Dendritic cell treated with granulocyte-macrophage colony-stimulating factor and Interleukin-4, amounts not matched to agents 40 ng/mL and 50 ng/mL, for 4 days (primary cell): ENCODE measurements around the gene CAMK1G.

ENCODE experiments used
- H3K27ac Mint-ChIP-seq: one replicate; pipeline ENCODE4 v1.8.0; 2022; ENCODE audit warnings: mild to moderate bottlenecking, mixed read lengths
- H3K27me3 Mint-ChIP-seq: one replicate; pipeline ENCODE4 v1.8.0; 2022; ENCODE audit warnings: mild to moderate bottlenecking, mixed read lengths
- H3K36me3 Mint-ChIP-seq: one replicate; pipeline ENCODE4 v1.8.0; 2022; ENCODE audit warnings: low read depth, mixed read lengths
- H3K4me1 Mint-ChIP-seq: one replicate; pipeline ENCODE4 v1.8.0; 2022; ENCODE audit warnings: low read depth, mixed read lengths
- H3K4me3 Mint-ChIP-seq: one replicate; pipeline ENCODE4 v1.8.0; 2022; ENCODE audit warnings: mild to moderate bottlenecking, moderate library complexity, mixed read lengths
- H3K9me3 Mint-ChIP-seq: one replicate; pipeline ENCODE4 v1.8.0; 2022; ENCODE audit warnings: mixed read lengths
- intact Hi-C: fragments of 100-400 bp; cut with micrococcal nuclease; formaldehyde crosslinking; loops from one replicate; pipeline ENCODE4 v1.15.0; 2022

Gene CAMK1G

DNA sequence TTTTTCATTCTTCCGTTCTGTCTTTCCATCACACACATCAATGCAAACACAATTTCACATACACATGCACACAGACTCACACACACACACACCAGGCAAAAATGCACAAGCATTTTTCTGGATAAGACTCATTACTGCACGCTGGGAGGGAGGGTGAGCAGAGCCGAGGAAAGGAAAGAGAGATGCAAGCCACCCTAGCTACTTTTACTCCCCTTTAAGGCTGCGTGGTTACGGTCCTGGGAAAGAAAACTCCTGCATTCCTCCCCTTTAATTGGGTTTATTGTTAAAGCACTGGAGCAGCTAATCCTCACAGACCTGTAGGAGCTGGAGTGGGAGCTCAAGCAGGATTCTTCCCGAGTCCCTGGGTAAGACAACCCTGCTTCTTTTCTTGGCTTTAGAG is at the start of gene CAMK1G:
TSS of gene CAMK1G (plus strand) at position 307 of the 400 bp plus-strand sequence. CDS start 11,270 bp downstream, outside the sequence.
- no peak within 1 kb of the TSS for H3K27ac Mint-ChIP-seq
- no peaks in the 10 kb centered on the region for H3K36me3 Mint-ChIP-seq
- peaks cover 6% of the 10 kb centered on the region for H3K4me1 Mint-ChIP-seq
- intact Hi-C loops = no loop called here
- H3K9me3 Mint-ChIP-seq = no peaks in the 10 kb centered on the region
- peaks cover 18% of the 10 kb centered on the region for H3K27me3 Mint-ChIP-seq
- H3K4me3 Mint-ChIP-seq = no peak within 1 kb of the TSS

DNA sequence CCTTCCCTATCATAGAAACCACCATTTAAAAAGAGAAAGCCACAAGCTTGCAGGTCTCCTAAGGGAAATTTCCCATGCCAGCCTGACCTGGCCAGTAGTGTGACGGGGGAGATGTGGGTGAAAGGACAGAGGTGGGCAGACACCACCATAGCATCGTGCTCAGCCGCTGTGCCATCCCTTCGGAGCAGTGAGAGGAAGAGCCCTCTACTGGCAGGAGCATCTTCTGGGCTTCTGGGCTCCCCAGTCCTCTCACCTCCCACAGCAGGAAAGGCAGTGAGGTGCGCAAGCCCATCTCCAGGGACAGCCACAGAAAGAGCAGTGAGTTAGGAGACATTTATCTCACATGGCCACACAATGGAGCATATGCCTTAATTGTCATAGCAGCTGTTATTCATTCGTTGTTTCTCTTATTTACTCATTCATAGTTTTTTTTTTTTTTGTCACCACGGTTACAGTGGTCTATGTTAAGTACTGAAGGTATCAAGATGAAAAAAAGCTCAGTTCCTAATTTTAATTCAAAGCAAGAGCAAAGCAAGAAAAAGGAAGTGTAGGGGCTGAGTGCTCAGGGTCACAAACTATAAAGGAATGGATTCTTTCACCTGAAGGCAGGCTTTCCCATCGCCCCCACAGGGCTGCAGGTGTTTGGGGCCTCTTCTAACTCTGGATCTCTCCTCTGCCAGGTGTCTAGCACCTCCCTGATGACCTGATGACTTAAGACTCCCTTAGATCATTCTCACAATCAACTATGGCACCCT is 48.8 kb upstream of the CAMK1G start:
- intact Hi-C loops = no loop called here
- Mint-ChIP-seq H3K27me3 (peaks cover 21% of the 10 kb centered on the region), H3K36me3 (no peaks in the 10 kb centered on the region), H3K4me1 (no peaks in the 10 kb centered on the region), H3K9me3 (no peaks in the 10 kb centered on the region), H3K27ac (no peak overlapping the region), H3K4me3 (no peak overlapping the region)

DNA sequence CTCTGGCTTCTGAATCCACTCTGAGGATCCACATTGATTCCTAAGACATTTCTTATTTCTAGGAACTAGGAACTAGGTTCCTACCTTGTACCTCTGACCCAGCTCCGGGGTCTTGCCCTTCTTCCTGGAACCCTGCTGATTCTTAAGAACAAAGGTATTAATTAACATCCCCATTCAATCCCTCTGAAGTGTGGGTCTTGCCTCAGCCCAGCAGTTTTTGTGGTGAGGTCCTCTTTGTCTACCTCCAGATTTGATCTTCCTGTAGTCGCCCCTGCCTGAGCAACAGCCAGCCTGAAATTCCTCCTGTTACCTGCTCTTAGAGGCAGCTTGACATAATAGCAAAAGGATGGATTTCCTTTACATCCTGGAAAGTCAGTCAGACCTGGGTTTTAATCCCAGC is 46.7 kb upstream of the CAMK1G start:
- H3K9me3 Mint-ChIP-seq = no peaks in the 10 kb centered on the region
- intact Hi-C loops = no loop called here
- no peaks in the 10 kb centered on the region for H3K36me3 Mint-ChIP-seq
- no peak overlapping the region for H3K27ac Mint-ChIP-seq
- H3K4me3 Mint-ChIP-seq = no peak overlapping the region
- no peaks in the 10 kb centered on the region for H3K4me1 Mint-ChIP-seq
- peaks cover 24% of the 10 kb centered on the region for H3K27me3 Mint-ChIP-seq

DNA sequence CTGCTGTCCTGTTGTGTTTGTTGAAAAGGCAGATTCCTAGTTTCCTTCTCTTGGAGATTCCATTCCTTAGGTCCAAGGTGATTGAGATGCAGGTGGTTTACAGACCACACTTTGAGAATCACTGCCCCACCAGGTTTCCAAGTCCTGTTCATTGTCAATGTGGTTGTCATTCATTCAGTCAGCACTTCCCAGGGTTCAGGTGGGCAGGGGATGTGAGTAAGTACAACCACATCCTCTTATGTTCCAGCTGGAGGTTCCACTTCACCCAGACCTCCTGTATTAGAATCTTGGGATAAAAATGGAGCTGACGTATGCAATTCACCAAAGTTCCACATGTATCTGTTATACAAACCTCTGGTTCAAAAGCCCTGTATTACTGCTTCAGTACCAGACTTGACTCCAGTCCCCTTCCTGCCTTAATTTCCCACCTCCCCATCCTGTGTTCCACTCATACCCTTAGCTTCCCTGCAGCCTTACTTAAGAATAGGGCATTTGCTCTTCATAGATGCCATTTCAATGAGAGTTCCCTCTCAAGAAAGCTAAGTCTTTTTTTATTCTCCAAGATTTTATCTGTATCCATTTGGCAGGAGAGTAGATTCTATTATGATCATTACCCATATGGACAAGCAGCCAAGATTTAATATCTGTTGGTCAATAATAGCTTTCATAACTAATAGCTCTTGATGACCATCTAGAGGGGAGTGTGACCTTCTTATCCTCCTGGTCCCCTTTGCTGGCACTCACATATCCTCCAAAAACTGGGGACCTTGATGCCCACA is 46.0 kb upstream of the CAMK1G start:
- no peak overlapping the region for H3K27ac Mint-ChIP-seq
- H3K4me1 Mint-ChIP-seq = no peaks in the 10 kb centered on the region
- no peak overlapping the region for H3K4me3 Mint-ChIP-seq
- peaks cover 24% of the 10 kb centered on the region for H3K27me3 Mint-ChIP-seq
- intact Hi-C loops = no loop called here
- no peaks in the 10 kb centered on the region for H3K36me3 Mint-ChIP-seq
- H3K9me3 Mint-ChIP-seq = no peaks in the 10 kb centered on the region

DNA sequence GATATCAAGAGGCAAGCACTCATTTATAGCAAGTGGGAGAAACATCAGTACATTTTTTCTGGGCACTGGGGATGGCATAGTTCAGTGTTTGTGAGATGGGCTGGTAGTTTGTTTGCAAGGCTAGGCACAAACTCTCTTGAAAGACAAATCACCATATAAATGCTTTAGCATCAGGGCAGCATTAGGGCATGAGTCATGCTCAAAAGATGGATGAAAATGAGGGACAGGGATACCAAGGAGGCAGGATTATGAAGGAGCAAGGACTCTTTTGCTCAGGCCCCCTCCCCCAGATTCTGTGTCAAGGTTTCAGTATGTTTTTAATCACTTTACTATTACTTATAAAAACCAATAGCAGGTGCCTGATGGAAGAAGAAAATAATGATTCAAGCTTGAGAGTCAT is 43.9 kb upstream of the CAMK1G start:
- Mint-ChIP-seq H3K9me3 (no peaks in the 10 kb centered on the region), H3K4me1 (no peaks in the 10 kb centered on the region), H3K4me3 (no peak overlapping the region), H3K27me3 (peaks cover 24% of the 10 kb centered on the region), H3K27ac (no peak overlapping the region), H3K36me3 (no peaks in the 10 kb centered on the region)
- intact Hi-C loops = no loop called here

DNA sequence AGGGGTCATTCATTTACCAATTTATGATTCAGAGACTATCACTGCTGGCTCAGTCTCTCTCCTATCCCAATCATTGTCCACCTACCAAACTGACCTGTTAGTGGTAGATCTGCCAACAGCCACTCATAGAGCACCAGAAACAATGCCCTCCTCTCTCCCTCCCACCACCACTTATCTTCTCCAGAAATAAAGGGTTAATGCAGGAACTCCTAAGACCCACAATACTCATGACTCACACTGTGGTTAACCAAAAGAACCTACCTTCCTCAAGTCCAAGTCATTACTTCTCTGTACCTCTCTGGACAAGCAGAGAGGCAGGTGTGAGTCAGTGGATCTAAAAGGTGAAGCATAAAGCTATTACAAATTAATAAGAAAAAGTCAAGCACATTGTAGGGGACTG is 40.9 kb upstream of the CAMK1G start:
- Mint-ChIP-seq H3K36me3 (no peaks in the 10 kb centered on the region), H3K4me1 (no peaks in the 10 kb centered on the region), H3K27me3 (peaks cover 18% of the 10 kb centered on the region), H3K9me3 (no peaks in the 10 kb centered on the region), H3K4me3 (no peak overlapping the region), H3K27ac (no peak overlapping the region)
- intact Hi-C loops = no loop called here

DNA sequence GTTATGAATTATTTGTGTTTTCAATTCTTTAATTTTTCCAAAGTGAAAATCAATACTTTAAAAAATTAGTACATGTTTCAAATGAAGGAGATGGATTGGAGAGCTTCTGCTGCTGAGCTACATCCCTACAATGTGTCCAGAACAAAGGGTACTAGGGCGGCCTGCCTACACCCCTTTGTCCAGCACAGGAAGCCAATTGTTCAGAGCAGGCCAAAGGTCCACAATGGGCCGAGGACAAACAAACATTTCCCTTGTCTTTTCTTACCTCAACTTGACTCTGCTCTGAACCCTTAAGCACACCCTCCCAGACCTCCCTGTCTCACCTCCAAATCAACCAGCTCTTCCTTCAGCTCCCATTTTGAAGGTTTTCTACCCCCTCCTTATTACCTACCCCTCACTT is 39.4 kb upstream of the CAMK1G start:
- Mint-ChIP-seq H3K27me3 (peaks cover 8% of the 10 kb centered on the region), H3K4me3 (no peak overlapping the region), H3K9me3 (no peaks in the 10 kb centered on the region), H3K4me1 (no peaks in the 10 kb centered on the region), H3K27ac (no peak overlapping the region), H3K36me3 (no peaks in the 10 kb centered on the region)
- intact Hi-C loops = no loop called here

DNA sequence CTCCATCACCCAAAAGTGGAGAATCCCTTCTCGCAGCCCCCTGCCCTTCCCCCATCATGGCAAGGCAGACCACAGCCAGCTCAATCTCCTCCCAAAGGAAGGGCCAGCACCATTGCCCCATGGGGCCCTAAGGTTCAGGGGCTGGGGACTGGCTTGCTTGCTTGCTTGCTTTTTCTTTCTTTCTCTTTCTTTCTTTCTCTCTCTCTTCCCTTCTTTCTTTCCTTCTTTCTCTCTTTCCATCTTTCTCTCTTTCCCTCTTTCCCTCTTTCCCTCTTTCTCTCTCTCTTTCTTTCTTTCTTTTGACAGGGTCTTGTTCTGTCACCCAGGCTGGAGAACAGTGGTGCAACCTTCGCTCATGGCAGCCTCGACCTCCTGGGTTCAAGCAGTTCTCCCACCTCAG is 38.1 kb upstream of the CAMK1G start:
- H3K9me3 Mint-ChIP-seq = no peaks in the 10 kb centered on the region
- H3K27ac Mint-ChIP-seq = no peak overlapping the region
- no peaks in the 10 kb centered on the region for H3K36me3 Mint-ChIP-seq
- intact Hi-C loops = no loop called here
- H3K4me3 Mint-ChIP-seq = no peak overlapping the region
- H3K4me1 Mint-ChIP-seq = no peaks in the 10 kb centered on the region
- H3K27me3 Mint-ChIP-seq = peaks cover 9% of the 10 kb centered on the region

DNA sequence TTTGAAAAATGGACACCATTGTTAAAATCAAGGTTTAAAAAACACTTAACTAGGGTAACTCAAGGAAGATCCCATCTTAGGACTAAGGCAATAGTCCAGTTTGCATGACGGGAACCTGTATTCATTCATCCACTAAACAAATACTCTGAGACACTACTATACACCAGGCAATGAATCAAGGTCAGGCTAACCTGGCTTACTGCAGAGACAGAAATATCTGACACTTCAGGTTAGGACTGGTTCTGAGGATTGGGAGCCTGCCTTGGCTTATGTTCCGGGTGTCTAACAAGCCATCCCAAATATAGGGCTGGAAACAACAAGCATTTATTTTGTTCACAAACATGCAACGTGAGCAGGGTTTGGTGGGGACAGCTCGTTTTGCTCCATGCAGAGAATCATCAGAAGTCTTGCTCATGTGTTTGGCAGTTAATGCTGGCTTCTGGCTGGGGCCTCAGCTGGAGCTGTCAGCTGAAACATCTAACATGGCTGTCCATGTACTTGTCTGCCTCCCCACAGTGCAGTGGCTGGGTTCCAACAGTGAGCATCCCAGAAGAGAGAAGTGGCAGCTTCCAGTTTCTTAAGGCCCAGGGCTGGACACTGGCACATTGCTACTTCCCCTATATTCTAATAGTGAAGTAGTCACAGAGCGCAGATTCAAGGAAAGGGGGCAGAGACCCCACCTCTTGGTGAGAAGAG is 37.0 kb upstream of the CAMK1G start:
- no peaks in the 10 kb centered on the region for H3K36me3 Mint-ChIP-seq
- no peaks in the 10 kb centered on the region for H3K9me3 Mint-ChIP-seq
- no peaks in the 10 kb centered on the region for H3K4me1 Mint-ChIP-seq
- H3K27me3 Mint-ChIP-seq = peaks cover 3% of the 10 kb centered on the region
- intact Hi-C loops = no loop called here
- H3K27ac Mint-ChIP-seq = no peak overlapping the region
- H3K4me3 Mint-ChIP-seq = no peak overlapping the region

DNA sequence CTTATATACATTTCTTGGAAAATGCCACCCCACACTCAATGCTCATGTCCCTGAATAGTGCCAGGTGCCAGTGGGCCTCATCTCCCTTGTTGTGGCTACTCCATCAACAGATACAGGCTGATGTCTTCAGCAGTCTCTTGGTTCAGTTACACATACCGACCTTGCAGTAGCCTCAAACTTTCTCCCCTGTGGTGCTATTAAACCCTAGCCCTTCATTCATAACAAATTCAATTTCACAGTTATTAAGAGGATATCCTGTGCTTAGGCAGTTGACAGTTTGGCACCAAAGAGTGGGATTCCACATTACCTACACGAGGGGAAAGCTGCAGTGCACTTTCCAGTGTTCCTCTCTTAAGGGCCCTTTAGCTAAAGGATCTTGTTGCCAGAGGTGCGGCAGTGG is 35.9 kb upstream of the CAMK1G start:
- no peaks in the 10 kb centered on the region for H3K9me3 Mint-ChIP-seq
- no peak overlapping the region for H3K27ac Mint-ChIP-seq
- H3K36me3 Mint-ChIP-seq = no peaks in the 10 kb centered on the region
- H3K4me3 Mint-ChIP-seq = no peak overlapping the region
- peaks cover 5% of the 10 kb centered on the region for H3K27me3 Mint-ChIP-seq
- H3K4me1 Mint-ChIP-seq = no peaks in the 10 kb centered on the region
- intact Hi-C loops = no loop called here

DNA sequence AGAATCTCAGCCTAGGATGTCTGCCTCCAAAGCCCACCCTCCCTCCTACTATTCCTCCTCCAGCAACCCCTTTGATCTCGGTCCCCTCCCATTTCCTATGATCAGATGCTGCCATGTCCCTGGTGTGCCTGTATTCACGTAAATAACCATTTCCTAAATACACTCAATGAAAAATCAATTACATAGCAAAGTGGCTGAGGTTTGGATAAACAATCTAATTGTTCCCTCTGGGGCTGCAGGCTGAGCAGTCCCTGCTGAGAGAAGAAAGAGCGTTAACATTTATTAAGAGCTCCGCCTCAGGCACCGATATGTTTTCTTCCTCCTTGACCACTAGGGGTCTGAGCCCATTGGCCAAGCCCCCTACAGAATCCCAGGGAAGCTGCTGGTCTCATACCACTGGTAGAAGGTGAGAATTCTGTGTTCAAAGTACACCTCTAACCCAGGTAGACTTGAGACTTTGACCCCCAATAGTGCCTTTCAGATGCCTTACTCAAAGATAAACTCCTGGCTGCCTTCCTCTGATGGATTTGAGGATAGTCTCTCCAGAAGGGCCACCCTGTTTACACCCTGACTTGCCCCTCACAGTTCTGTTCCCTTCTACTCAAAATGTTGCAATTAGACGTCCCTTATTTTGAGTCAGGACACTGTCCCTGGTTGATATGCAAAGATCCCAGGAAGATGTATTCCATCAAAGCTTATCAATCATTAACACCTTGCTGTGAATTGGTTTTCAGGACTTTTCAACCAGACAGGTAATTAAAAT is 33.9 kb upstream of the CAMK1G start:
- no peaks in the 10 kb centered on the region for H3K36me3 Mint-ChIP-seq
- no peak overlapping the region for H3K4me3 Mint-ChIP-seq
- H3K27ac Mint-ChIP-seq = no peak overlapping the region
- H3K27me3 Mint-ChIP-seq = peaks cover 8% of the 10 kb centered on the region
- no peaks in the 10 kb centered on the region for H3K4me1 Mint-ChIP-seq
- intact Hi-C loops = no loop called here
- H3K9me3 Mint-ChIP-seq = no peaks in the 10 kb centered on the region

DNA sequence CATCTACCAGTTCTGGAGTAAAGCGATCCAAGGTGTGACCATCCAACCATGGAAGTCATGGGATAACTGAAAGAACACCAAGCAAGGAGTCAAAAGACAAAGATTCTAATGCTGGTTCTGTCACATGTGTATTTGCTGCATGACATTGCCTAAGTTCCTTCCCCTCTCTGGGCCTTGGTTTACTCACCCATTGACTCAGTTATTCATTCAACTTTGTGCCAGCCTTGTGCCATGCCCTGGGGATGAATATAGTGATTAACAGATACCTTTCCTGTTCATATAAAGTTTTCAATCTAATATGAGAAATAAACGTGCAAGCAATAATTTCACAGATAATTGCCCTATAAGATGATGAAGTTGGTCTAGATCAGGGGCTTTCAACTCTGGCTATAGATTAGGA is 33.0 kb upstream of the CAMK1G start:
- Mint-ChIP-seq H3K36me3 (no peaks in the 10 kb centered on the region), H3K27ac (no peak overlapping the region), H3K4me3 (no peak overlapping the region), H3K4me1 (no peaks in the 10 kb centered on the region), H3K27me3 (peaks cover 8% of the 10 kb centered on the region), H3K9me3 (no peaks in the 10 kb centered on the region)
- intact Hi-C loops = no loop called here

DNA sequence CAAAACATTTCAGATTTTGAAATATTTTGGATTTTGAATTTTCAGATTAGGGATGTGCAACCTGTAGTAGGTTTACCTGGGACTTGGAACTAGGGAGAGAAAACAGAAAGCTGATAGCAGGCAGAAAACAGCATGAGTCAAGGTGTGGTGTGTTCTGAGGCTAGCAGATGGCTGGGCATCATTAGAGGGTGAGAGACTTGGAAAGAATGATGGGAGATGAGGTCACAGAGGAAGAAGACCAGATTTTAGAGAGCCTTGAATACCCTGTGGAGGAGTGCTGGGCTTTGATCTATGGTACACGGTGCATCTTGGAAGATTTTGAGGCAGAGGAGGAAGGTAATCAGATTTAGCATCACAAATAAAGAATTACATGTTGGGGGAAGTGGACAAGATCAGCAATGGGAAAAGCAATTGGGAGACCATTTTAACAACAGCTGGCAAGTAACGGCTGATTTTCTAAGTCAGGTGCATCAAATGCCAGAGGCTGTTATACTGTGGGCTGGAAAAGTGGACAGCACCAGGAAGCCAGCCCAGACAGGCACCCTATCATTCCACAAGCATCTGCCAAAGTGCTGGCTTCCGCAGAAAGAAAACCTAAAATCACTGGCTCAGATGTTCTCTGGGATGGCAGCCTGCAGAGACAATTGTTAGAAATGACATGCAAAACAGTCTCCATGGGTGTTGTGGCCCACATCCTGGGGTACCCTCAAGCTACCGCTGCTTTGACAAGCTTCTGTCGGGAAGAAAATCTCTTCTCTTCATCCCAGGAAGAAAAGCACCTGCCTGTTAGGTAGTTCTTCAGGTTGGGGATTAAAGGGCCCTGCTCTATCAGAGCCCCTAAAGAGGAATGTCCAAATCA is 30.9 kb upstream of the CAMK1G start:
- no peak overlapping the region for H3K4me3 Mint-ChIP-seq
- no peaks in the 10 kb centered on the region for H3K36me3 Mint-ChIP-seq
- no peaks in the 10 kb centered on the region for H3K9me3 Mint-ChIP-seq
- H3K27ac Mint-ChIP-seq = no peak overlapping the region
- intact Hi-C loops = no loop called here
- H3K4me1 Mint-ChIP-seq = no peaks in the 10 kb centered on the region
- peaks cover 10% of the 10 kb centered on the region for H3K27me3 Mint-ChIP-seq
